Activated naive CD8-positive, alpha-beta T cell (primary cell): ENCODE results near the gene EVI5.
A peak's percentile ranks its signal among the peaks of the same experiment; 100 is the strongest.
"Not testable (repeated sequence)": the region's sequence is repeated elsewhere in the genome, so short reads cannot be mapped to it uniquely, and the experiment has no call there.

Experiments used
- H3K27ac Mint-ChIP-seq: one replicate; pipeline ENCODE4 v1.8.0; 2021; ENCODE audit warnings: mixed read lengths
- H3K27me3 Mint-ChIP-seq: one replicate; pipeline ENCODE4 v1.8.0; 2021; ENCODE audit warnings: mixed read lengths
- H3K36me3 Mint-ChIP-seq: one replicate; pipeline ENCODE4 v1.8.0; 2021; ENCODE audit warnings: mixed read lengths
- H3K4me1 Mint-ChIP-seq: one replicate; pipeline ENCODE4 v1.8.0; 2021; ENCODE audit warnings: low read depth, mixed read lengths
- H3K4me3 Mint-ChIP-seq: one replicate; pipeline ENCODE4 v1.8.0; 2021; ENCODE audit warnings: mild to moderate bottlenecking, mixed read lengths
- H3K9me3 Mint-ChIP-seq: one replicate; pipeline ENCODE4 v1.8.0; 2021; ENCODE audit warnings: low read depth, mixed read lengths

The EVI5 gene

DNA sequence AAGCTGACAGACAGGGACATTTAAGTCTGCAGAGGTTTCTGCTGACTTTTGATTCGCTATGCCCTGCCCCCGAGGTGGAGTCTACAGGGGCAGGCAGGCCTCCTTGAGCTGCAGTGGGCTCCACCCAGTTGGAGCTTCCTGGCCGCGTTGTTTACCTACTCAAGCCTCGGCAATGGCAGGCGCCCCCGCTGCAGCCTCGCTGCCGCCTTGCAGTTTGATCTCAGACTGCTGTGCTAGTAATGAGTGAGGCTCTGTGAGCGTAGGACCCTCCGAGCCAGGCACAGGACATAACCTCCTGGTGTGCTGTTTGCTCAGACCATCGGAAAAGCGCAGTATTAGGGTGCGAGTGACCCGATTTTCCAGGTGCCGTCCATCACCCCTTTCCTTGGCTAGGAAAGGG is 149.7 kb downstream of the EVI5 start:
- H3K9me3 Mint-ChIP-seq, H3K36me3 Mint-ChIP-seq, H3K27ac Mint-ChIP-seq, H3K4me1 Mint-ChIP-seq, H3K4me3 Mint-ChIP-seq, H3K27me3 Mint-ChIP-seq: not testable (repeated sequence)

DNA sequence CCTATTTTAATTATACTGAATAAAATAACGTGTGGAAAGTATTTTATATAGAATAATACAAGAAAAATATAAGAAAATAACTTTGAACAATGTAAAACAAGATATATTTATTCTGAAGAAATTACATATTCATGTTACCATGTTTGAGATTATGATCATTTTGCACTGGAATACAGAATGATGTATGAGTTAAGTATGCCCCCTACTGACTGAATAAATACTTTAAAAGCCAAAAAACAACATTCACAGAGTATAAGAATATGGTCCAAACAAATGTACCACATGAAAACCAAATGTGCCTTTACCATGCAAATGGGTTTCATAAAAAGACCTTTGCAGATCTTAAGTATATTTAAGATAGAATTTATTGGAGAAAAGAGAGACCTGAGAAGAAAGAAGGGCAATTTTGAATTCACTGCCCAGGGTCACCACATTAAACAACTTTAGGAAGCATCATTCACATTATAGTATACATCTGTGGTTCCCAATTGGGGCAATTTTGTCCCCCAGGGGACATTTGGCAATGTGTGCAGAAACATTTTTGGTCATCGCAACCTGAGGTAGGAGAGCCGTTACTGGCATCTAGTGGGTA is 161.6 kb downstream of the EVI5 start:
- no peak overlapping the region for H3K27ac Mint-ChIP-seq
- no peaks in the 10 kb centered on the region for H3K9me3 Mint-ChIP-seq
- no peaks in the 10 kb centered on the region for H3K36me3 Mint-ChIP-seq
- H3K4me3 Mint-ChIP-seq, result no peak overlapping the region
- no peaks in the 10 kb centered on the region for H3K27me3 Mint-ChIP-seq
- peaks cover 7% of the 10 kb centered on the region for H3K4me1 Mint-ChIP-seq

DNA sequence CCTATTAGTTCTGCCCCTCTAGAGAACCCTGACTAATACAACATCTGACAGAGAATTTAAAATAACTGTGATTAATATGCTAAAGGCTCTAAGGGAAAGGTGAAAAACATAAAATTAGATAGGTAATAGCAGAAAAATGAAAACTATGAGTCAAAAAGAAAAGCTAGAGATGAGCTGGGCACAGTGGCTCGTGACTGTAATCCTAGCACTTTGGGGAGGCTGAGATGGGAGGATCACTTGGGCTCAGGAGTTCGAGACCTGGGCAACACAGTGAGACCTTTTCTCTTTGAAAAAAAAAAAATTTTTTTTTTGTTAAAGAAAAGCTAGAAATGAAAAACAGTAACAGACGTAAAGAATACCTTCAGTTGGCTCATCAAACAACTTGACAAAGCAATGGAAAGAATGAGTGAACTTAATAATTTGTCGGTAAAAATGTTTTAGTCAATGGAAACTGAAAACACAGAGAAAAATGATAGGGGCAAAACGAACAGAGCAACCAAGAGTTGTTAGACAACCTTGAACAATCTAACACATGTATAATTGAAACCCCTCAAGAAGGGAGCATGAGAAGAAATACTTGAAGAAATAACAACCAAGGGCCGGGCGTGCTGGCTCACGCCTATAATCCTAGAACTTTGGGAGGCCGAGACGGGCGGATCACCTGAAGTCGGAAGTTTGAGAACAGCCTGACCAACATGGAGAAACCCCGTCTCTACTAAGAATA is 165.3 kb downstream of the EVI5 start:
- no peaks in the 10 kb centered on the region for H3K27me3 Mint-ChIP-seq
- no peak overlapping the region for H3K4me3 Mint-ChIP-seq
- H3K27ac Mint-ChIP-seq, result no peak overlapping the region
- H3K36me3 Mint-ChIP-seq, result no peaks in the 10 kb centered on the region
- H3K9me3 Mint-ChIP-seq, result no peaks in the 10 kb centered on the region
- peaks cover 7% of the 10 kb centered on the region for H3K4me1 Mint-ChIP-seq

DNA sequence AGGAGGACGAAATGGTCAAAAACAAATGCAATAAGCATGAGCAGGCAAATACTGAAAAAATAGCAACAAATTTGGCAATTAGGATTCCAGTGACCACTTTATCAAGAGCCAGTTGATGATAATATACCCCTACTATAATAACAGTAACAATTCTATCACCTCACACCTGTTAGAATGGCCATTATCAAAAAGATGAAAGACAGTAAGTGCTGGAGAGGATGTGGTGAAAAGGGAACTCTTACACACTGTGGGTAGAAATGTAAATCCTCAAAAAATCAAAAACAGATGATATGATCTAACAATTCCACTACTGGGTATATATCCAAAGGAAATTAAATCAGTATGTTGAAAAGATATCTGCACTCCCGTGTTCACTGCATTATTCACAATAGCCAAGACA is 183.9 kb downstream of the EVI5 start:
- Mint-ChIP-seq H3K4me1 (peaks cover 35% of the 10 kb centered on the region), H3K27ac (no peak overlapping the region), H3K4me3 (no peak overlapping the region), H3K9me3 (no peaks in the 10 kb centered on the region), H3K36me3 (no peaks in the 10 kb centered on the region), H3K27me3 (no peaks in the 10 kb centered on the region)

DNA sequence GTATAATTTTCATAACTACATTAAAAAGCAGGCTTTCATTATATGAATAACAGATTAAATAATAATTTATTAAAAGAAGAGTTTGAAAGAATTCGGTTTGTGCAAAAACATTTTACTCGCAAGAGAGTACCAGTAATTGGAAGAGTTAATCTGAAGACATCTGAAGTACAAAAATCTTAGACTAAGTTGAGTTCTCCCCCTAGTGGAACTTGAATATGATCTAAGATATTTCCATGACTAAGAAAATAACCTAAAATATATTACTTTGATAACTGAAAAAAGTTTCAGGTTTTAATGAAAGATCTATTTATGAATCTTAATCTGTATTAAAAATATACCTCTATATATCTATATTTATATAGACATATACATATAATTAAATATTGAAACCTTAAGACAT is 185.7 kb downstream of the EVI5 start:
- H3K4me1 Mint-ChIP-seq, result peaks cover 35% of the 10 kb centered on the region
- H3K36me3 Mint-ChIP-seq, result no peaks in the 10 kb centered on the region
- no peaks in the 10 kb centered on the region for H3K9me3 Mint-ChIP-seq
- no peaks in the 10 kb centered on the region for H3K27me3 Mint-ChIP-seq
- no peak overlapping the region for H3K4me3 Mint-ChIP-seq
- H3K27ac Mint-ChIP-seq, result peak overlapping the region; percentile 87

DNA sequence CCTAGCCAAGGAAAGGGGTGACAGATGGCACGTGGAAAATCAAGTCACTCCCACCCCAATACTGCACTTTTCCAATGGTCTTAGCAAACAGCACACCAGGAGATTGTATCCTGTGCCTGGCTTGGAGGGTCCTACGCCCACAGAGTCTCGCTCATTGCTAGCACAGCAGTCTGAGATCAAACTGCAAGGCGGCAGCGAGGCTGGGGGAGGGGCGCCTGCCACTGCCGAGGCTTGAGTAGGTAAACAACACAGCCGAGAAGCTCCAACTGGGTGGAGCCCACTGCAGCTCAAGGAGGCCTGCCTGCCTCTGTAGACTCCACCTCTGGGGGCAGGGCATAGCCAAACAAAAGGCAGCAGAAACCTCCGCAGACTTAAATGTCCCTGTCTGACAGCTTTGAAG is 195.5 kb downstream of the EVI5 start:
- not testable (repeated sequence) for H3K36me3 Mint-ChIP-seq, H3K27me3 Mint-ChIP-seq, H3K4me3 Mint-ChIP-seq, H3K9me3 Mint-ChIP-seq, H3K27ac Mint-ChIP-seq
- peaks cover 41% of the 10 kb centered on the region for H3K4me1 Mint-ChIP-seq

DNA sequence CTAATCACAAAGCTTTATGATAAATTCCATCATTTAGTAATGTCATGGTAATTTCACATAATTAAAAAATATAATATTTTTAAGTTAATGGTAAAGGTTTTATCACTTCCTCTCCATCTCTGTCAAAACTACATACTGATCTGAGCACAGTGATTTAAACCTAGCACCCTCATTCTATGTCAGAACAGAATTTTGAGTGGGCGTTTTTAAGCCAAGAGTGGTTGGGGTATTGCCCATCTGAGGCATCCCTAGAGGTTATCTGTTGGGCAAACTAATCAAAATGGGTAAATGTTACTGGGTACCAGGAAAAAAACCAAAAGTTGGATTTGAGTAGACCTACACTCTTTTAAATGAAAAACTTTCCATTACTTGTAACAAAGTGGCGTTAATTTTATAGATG is 197.5 kb downstream of the EVI5 start:
- no peaks in the 10 kb centered on the region for H3K27me3 Mint-ChIP-seq
- H3K36me3 Mint-ChIP-seq, result peaks cover 8% of the 10 kb centered on the region
- H3K4me3 Mint-ChIP-seq, result peak overlapping the region; percentile 44
- H3K9me3 Mint-ChIP-seq, result no peaks in the 10 kb centered on the region
- peaks cover 53% of the 10 kb centered on the region for H3K4me1 Mint-ChIP-seq
- peak overlapping the region; percentile 88 for H3K27ac Mint-ChIP-seq

DNA sequence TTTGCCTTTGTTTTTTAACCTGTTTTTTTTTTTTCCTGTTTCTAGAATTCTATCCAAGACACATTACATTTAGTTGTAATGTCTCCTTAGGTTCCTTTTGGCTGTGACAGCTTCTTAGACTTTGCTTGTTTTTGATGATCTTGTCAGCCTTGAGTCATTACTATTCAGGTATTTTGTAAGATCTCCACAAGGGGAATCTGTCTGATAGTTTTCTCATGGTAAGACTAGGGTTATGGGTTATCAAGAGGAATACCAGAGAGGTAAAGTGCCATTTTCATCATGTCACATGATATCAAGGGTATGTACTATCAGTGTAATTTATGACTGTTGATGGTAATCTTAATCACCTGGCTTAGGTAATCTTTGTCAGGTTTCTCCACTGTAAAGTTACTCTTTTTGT is 199.1 kb downstream of the EVI5 start:
- Mint-ChIP-seq H3K4me1 (peaks cover 67% of the 10 kb centered on the region), H3K27me3 (no peaks in the 10 kb centered on the region), H3K9me3 (no peaks in the 10 kb centered on the region), H3K36me3 (peaks cover 11% of the 10 kb centered on the region), H3K4me3 (peak overlapping the region; percentile 61), H3K27ac (peak overlapping the region; percentile 98)

DNA sequence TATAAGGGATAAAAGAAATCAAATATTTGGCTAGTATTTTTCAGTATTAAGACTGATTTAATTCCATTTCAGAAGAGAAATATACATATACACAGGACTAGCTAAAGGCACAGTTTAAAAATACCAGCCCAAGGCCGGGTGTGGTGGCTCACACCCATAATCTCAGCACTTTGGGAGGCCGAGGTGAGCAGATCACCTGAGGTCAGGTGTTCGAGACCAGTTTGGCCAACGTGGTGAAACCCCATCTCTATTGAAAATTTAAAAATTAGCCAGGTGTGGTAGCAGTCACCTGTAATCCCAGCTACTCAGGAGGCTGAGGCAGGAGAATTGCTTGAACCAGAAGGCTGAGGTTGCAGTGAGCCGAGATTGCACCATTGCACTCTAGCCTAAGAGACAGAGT is 200.1 kb downstream of the EVI5 start:
- not testable (repeated sequence) for H3K36me3 Mint-ChIP-seq, H3K9me3 Mint-ChIP-seq, H3K27me3 Mint-ChIP-seq
- H3K4me3 Mint-ChIP-seq, result peak overlapping the region; percentile 82
- peaks cover 75% of the 10 kb centered on the region for H3K4me1 Mint-ChIP-seq
- H3K27ac Mint-ChIP-seq, result peak overlapping the region; percentile 98

DNA sequence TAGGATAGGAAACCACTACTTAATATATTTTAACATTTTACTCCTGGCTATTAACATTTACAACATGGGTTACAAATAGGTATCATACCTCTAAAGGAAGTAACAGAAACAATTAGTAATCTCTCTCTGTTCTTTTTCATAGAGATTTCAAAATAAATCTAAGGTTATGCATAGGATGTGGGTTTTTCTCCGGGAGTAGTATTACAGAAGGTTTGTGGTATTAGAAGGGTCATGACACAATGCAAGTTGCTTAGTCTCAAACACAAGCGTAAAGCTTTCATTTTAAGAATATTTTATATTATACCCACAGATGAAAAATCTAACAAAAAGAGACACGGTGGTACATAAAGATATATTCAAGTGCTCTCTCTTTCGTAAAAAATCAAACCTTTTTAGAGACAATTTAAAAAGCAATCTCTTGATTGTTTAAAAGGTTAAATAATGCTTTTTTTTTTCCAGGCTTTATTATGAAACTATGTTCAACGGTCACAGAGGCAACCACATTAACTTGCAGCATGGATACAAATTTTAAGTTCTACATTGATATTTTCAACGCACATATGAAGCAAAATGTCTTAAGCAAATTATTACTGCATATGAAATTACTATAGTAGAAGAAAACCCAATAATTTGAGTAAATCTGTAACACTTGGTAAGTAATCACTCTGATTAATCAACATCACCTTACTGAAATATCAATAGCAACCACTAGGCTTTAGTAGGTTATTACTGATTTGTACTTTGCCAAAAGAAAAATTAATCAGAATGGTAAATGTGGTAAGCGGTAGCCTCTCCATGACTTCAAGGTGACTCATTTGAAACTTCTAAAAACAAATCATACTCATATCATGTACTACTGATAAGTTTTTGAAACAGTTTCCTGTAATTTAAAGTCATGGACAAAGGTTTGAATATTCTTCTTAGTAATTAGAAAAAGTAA is 200.8 kb downstream of the EVI5 start:
- Mint-ChIP-seq H3K27ac (peak overlapping the region; percentile 98), H3K9me3 (no peaks in the 10 kb centered on the region), H3K4me1 (peaks cover 79% of the 10 kb centered on the region), H3K27me3 (no peaks in the 10 kb centered on the region), H3K36me3 (peaks cover 9% of the 10 kb centered on the region), H3K4me3 (peak overlapping the region; percentile 82)

DNA sequence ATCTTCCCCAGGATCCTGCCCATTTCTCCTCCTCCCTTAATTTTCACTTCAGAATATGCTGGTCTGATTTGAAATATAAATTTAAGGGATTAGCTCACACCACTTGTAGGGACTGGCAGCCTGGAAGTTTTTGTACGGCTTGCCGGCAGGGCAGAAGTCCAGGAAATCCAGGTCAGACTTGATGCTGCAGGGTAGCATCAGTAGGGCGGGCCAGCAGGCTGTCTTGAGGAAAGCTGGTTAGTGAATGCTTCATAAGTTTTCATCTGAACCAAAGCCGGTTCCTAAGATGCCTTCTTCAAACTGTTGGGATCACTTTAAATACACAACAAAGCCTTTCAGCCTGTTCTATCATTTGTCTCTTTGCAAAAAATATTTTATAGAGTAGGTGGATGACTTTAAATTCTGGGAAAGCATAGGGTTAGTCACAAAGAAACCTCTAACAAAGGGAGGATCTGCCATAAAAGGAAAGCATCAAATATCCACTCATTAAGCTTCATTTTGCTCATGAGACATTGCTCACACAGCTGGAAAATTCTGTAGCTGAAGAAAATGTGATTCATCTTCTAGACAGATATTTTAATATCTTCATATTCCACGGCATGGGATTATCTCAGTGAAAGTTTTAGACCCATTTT is 207.5 kb downstream of the EVI5 start:
- H3K27ac Mint-ChIP-seq, result peak overlapping the region; percentile 96
- peak overlapping the region; percentile 91 for H3K4me3 Mint-ChIP-seq
- H3K36me3 Mint-ChIP-seq, result peaks cover 14% of the 10 kb centered on the region
- no peaks in the 10 kb centered on the region for H3K27me3 Mint-ChIP-seq
- H3K4me1 Mint-ChIP-seq, result peaks cover 71% of the 10 kb centered on the region
- H3K9me3 Mint-ChIP-seq, result no peaks in the 10 kb centered on the region

DNA sequence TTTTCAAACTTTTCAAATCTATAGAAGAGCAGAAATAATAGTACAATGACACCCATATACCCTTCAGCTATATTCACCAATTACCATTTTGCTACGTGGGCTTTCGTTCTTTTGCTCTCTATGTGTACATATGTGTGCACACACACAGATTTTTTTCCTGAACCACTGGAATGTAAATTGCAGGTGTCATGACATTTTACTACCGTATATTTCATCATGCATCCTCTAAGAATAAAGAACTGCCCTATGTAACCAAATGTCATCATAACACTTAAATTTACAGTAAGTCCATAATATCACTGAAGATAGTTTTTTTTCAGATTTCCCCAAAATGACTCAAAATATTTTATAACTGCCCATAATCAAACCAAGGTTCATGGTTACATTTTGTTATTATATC is 209.8 kb downstream of the EVI5 start:
- Mint-ChIP-seq H3K27ac (peak overlapping the region; percentile 66), H3K4me3 (peak overlapping the region; percentile 85), H3K4me1 (peaks cover 60% of the 10 kb centered on the region), H3K36me3 (peaks cover 9% of the 10 kb centered on the region), H3K27me3 (no peaks in the 10 kb centered on the region), H3K9me3 (no peaks in the 10 kb centered on the region)

DNA sequence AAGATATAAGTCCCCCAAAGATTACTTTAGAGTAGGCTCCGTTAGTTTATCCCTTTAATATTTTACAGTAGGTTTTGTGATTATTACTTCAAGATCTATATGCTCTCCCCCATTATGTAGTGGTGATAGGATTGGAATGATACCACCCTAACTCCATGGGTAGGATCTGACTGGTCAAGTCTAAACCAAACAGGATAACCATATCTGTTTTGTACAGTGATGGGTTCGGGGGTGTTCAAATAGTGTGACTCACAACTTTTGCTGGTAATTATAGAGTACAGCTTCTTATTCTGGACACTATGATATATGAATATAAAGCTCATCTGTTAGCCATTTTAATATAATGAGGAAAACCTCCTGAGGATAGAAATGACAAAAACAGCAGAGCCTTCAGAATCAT is 212.4 kb downstream of the EVI5 start:
- Mint-ChIP-seq H3K9me3 (no peaks in the 10 kb centered on the region), H3K27me3 (no peaks in the 10 kb centered on the region), H3K4me1 (peaks cover 41% of the 10 kb centered on the region), H3K4me3 (no peak overlapping the region), H3K36me3 (peaks cover 15% of the 10 kb centered on the region), H3K27ac (no peak overlapping the region)

DNA sequence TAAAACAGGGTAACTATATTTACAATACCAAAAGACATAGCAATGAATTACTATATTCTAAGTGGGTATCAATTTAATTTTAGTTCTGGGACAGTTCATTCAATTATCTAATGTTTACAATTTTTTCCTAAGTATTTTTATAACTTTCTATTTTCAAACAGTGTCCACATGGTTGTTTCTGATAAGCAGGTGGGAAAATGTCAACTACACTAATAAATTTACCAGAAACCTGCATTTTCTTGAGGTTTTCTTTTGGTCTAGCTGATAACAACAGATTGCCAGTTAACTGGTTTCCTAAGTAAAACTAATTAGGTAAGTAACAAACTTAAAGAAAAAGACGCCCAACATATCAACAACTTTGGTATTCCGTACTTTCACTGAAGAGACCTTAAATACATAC is 213.3 kb downstream of the EVI5 start:
- no peaks in the 10 kb centered on the region for H3K27me3 Mint-ChIP-seq
- H3K27ac Mint-ChIP-seq, result no peak overlapping the region
- H3K4me3 Mint-ChIP-seq, result no peak overlapping the region
- H3K9me3 Mint-ChIP-seq, result no peaks in the 10 kb centered on the region
- H3K36me3 Mint-ChIP-seq, result peaks cover 15% of the 10 kb centered on the region
- peaks cover 33% of the 10 kb centered on the region for H3K4me1 Mint-ChIP-seq
